KMS-11 (cell line): Measurements from ENCODE around the gene OLFML1.

Source experiments
- H2AFZ ChIP-seq: fragments of 200-600 bp; sonication (generic); 2 replicates; pipeline ENCODE4 v1.6.1; 2016; ENCODE audit warnings: antibody characterized with exemption, mixed run types, low read depth
- H3K27ac ChIP-seq: fragments of 200-600 bp; sonication (generic); 2 replicates; pipeline ENCODE4 v1.6.1; 2016; ENCODE audit warnings: mild to moderate bottlenecking, mixed run types
- H3K27me3 ChIP-seq: fragments of 200-600 bp; sonication (generic); 2 replicates; pipeline ENCODE4 v1.6.1; 2017; ENCODE audit warnings: mild to moderate bottlenecking, low read depth, mixed run types, moderate library complexity; ENCODE audit not compliant: insufficient read depth
- H3K36me3 ChIP-seq: fragments of 200-600 bp; sonication (generic); 2 replicates; pipeline ENCODE4 v1.6.1; 2017; ENCODE audit warnings: mild to moderate bottlenecking, mixed run types; ENCODE audit not compliant: insufficient read depth
- H3K4me1 ChIP-seq: fragments of 200-600 bp; sonication (generic); 2 replicates; pipeline ENCODE4 v1.6.1; 2016; ENCODE audit warnings: mild to moderate bottlenecking, low read depth, mixed run types; ENCODE audit not compliant: poor library complexity, severe bottlenecking
- H3K4me2 ChIP-seq: fragments of 200-600 bp; sonication (generic); 2 replicates; pipeline ENCODE4 v1.7.0; 2016; ENCODE audit warnings: mild to moderate bottlenecking, mixed run types
- H3K4me3 ChIP-seq: fragments of 200-600 bp; sonication (generic); IDR thresholded peaks from 2 replicates; pipeline ENCODE4 v1.6.1; 2017; ENCODE audit warnings: low read depth, low read length, mixed read lengths; ENCODE audit not compliant: insufficient read depth
- H3K79me2 ChIP-seq: fragments of 200-600 bp; sonication (generic); 2 replicates; pipeline ENCODE4 v1.6.1; 2016; ENCODE audit warnings: low read depth, mixed run types; ENCODE audit not compliant: insufficient read depth
- H3K9ac ChIP-seq: fragments of 200-600 bp; sonication (generic); 2 replicates; pipeline ENCODE4 v1.6.1; 2016; ENCODE audit warnings: mild to moderate bottlenecking, mixed run types
- H4K20me1 ChIP-seq: fragments of 200-600 bp; sonication (generic); 2 replicates; pipeline ENCODE4 v1.6.1; 2016; ENCODE audit warnings: mild to moderate bottlenecking, mixed run types; ENCODE audit not compliant: insufficient read depth
- CTCF ChIP-seq: fragments of 200-600 bp; sonication (generic); conservative IDR thresholded peaks from 2 replicates; pipeline ENCODE4 v1.6.1; 2017; ENCODE audit warnings: low read depth, mild to moderate bottlenecking, antibody characterized with exemption, low read length, moderate library complexity, mixed read lengths

OLFML1 gene

DNA sequence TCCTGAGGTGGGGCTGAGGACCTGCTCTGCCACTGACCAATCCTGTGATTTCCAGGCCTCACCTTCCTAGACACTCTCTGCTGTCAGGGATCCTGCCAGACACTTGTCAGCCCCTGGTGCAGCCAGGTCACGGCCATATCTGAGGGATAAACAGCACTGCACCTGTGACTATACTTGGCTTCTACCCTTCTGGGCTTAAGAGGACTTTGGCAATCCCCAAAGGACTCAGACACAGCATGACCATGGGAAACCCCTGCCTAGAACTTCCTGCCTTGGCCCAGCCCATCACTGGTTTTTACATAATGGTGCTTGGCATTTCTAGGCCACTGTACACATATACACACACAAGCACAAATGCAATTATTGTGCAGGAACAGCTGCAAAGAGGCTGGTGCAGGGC, 11.6 kb upstream of the OLFML1 start:
- Histone ChIP-seq H4K20me1 (no peaks in the 10 kb centered on the region), H3K36me3 (no peaks in the 10 kb centered on the region), H3K4me1 (no peaks in the 10 kb centered on the region), H3K27ac (no peak overlapping the region), H3K79me2 (no peaks in the 10 kb centered on the region), H3K27me3 (no peaks in the 10 kb centered on the region), H3K9ac (no peak overlapping the region), H2AFZ (no peak overlapping the region), H3K4me3 (no peak overlapping the region), H3K4me2 (no peak overlapping the region)
- TF ChIP-seq CTCF = no peak

- Histone ChIP-seq H3K36me3 (no peaks in the 10 kb centered on the region), H3K79me2 (no peaks in the 10 kb centered on the region), H3K27me3 (no peaks in the 10 kb centered on the region), H3K9ac (no peak overlapping the region), H3K27ac (no peak overlapping the region), H3K4me3 (no peak overlapping the region), H4K20me1 (no peaks in the 10 kb centered on the region), H3K4me1 (no peaks in the 10 kb centered on the region), H3K4me2 (no peak overlapping the region), H2AFZ (no peak overlapping the region)
- TF ChIP-seq CTCF = no peak
These were observed 5.2 kb upstream of the OLFML1 start for GRCh38 chr11:7480113-7480512.

DNA sequence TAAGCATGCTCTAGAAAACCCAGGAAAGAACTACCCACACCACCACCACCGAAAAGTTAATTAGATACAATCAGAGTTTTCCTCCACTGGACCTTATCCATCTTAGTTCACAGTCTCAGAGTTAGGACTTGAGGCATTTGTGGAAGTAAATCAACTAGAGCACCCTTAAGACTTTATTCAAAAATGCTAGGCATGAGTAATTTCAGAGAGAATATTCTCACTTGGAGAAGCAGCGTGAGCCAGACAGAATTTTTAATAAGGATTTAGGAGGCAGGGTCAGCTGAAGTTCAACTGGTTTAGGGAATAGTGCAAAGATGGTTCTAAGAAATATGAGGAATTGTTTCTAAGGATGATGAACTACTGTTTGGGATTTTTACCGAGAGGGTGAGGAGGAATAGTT, 1.2 kb upstream of the OLFML1 start:
- H3K4me2 ChIP-seq = no peak overlapping the region
- no peaks in the 10 kb centered on the region for H3K4me1 ChIP-seq
- no peak overlapping the region for H2AFZ ChIP-seq
- H3K36me3 ChIP-seq = no peaks in the 10 kb centered on the region
- no peak overlapping the region for H3K4me3 ChIP-seq
- no peaks in the 10 kb centered on the region for H3K27me3 ChIP-seq
- TF ChIP-seq CTCF = no peak
- H3K27ac ChIP-seq = no peak overlapping the region
- H4K20me1 ChIP-seq = no peaks in the 10 kb centered on the region
- no peak overlapping the region for H3K9ac ChIP-seq
- H3K79me2 ChIP-seq = no peaks in the 10 kb centered on the region

- Histone ChIP-seq H3K4me1 (no peaks in the 10 kb centered on the region), H3K36me3 (no peaks in the 10 kb centered on the region), H4K20me1 (no peaks in the 10 kb centered on the region), H3K4me2 (no peak overlapping the region), H3K9ac (no peak overlapping the region), H3K27me3 (no peaks in the 10 kb centered on the region), H3K79me2 (no peaks in the 10 kb centered on the region), H2AFZ (no peak overlapping the region), H3K4me3 (no peak overlapping the region), H3K27ac (no peak overlapping the region)
- TF ChIP-seq CTCF = no peak
These were observed 661 bp upstream of the OLFML1 start for GRCh38 chr11:7484645-7485044.
